Ishikawa (cell line): Measurements from ENCODE around the gene CAST.

ENCODE experiments used
- CEBPB ChIP-seq: IDR thresholded peaks from 2 replicates; pipeline ENCODE4 v1.6.1; 2012
- EGR1 ChIP-seq: IDR thresholded peaks from 2 replicates; pipeline ENCODE4 v1.6.1; 2012
- EP300 ChIP-seq: IDR thresholded peaks from 2 replicates; pipeline ENCODE4 v1.6.1; 2012; ENCODE audit warnings: borderline replicate concordance
- RAD21 ChIP-seq: IDR thresholded peaks from 2 replicates; pipeline ENCODE4 v1.6.1; 2012; ENCODE audit warnings: low read depth
- ZBTB7A ChIP-seq: IDR thresholded peaks from 2 replicates; pipeline ENCODE4 v1.6.1; 2012; ENCODE audit warnings: low read depth
- TF ChIP-seq, protein P1 (sequence below): IDR thresholded peaks from 2 replicates; pipeline ENCODE4 v1.6.1; 2012
- TF ChIP-seq, protein P2 (sequence below): IDR thresholded peaks from 2 replicates; pipeline ENCODE4 v1.6.1; 2012; ENCODE audit warnings: low read depth, mild to moderate bottlenecking
- TF ChIP-seq, protein P3 (sequence below): IDR thresholded peaks from 2 replicates; pipeline ENCODE4 v1.6.1; 2012

DNA sequence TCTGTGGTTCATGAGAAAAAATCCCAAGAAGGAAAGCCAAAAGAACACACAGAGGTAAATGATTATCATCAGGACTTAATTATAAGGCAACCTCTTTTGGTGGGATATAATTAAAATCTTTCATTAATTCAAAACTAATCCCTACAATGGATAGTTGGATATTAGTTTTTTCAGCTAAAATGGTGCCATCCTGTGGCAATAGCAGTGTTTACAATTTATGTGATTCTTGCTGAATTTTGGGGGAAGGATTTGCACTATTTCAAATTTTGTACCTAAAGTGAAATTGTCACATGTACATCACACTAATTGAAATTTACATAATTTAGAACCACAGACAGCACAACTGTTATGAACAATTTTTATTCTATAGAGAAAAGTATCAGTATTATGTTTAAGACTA, 67.0 kb downstream of the CAST start:
- TF ChIP-seq EGR1 (no peak), ZBTB7A (no peak), CEBPB (no peak), EP300 (no peak), RAD21 (peak; percentile 40)
- TF ChIP-seq, protein P1, sequence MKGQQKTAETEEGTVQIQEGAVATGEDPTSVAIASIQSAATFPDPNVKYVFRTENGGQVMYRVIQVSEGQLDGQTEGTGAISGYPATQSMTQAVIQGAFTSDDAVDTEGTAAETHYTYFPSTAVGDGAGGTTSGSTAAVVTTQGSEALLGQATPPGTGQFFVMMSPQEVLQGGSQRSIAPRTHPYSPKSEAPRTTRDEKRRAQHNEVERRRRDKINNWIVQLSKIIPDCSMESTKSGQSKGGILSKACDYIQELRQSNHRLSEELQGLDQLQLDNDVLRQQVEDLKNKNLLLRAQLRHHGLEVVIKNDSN, result no peak
- TF ChIP-seq, protein P2, sequence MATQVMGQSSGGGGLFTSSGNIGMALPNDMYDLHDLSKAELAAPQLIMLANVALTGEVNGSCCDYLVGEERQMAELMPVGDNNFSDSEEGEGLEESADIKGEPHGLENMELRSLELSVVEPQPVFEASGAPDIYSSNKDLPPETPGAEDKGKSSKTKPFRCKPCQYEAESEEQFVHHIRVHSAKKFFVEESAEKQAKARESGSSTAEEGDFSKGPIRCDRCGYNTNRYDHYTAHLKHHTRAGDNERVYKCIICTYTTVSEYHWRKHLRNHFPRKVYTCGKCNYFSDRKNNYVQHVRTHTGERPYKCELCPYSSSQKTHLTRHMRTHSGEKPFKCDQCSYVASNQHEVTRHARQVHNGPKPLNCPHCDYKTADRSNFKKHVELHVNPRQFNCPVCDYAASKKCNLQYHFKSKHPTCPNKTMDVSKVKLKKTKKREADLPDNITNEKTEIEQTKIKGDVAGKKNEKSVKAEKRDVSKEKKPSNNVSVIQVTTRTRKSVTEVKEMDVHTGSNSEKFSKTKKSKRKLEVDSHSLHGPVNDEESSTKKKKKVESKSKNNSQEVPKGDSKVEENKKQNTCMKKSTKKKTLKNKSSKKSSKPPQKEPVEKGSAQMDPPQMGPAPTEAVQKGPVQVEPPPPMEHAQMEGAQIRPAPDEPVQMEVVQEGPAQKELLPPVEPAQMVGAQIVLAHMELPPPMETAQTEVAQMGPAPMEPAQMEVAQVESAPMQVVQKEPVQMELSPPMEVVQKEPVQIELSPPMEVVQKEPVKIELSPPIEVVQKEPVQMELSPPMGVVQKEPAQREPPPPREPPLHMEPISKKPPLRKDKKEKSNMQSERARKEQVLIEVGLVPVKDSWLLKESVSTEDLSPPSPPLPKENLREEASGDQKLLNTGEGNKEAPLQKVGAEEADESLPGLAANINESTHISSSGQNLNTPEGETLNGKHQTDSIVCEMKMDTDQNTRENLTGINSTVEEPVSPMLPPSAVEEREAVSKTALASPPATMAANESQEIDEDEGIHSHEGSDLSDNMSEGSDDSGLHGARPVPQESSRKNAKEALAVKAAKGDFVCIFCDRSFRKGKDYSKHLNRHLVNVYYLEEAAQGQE, result no peak
- TF ChIP-seq, protein P3, sequence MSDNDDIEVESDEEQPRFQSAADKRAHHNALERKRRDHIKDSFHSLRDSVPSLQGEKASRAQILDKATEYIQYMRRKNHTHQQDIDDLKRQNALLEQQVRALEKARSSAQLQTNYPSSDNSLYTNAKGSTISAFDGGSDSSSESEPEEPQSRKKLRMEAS, result no peak
